Fibroblast of mammary gland (primary cell): ENCODE measurements around the gene MYO1H.
A peak's percentile ranks its signal among the peaks of the same experiment; 100 is the strongest.

Experiments
- DNase-seq: peaks from one replicate; pipeline ENCODE4 v3.0.0-alpha.2; 2010; ENCODE audit warnings: low read depth
- H3K4me3 ChIP-seq: 2 replicates; pipeline ENCODE4 v1.5.1; 2011; ENCODE audit warnings: low read depth, mild to moderate bottlenecking, low read length, moderate library complexity; ENCODE audit not compliant: control insufficient read depth
- TF ChIP-seq, protein P1 (sequence below): conservative IDR thresholded peaks from 2 replicates; pipeline ENCODE4 v1.5.1; 2011; ENCODE audit warnings: low read depth, low read length, inconsistent platforms; ENCODE audit not compliant: control insufficient read depth, insufficient read depth

The MYO1H gene

GRCh38 chr12:109482894-109483293, 135.2 kb downstream of the MYO1H start:
- TF ChIP-seq, protein P1, sequence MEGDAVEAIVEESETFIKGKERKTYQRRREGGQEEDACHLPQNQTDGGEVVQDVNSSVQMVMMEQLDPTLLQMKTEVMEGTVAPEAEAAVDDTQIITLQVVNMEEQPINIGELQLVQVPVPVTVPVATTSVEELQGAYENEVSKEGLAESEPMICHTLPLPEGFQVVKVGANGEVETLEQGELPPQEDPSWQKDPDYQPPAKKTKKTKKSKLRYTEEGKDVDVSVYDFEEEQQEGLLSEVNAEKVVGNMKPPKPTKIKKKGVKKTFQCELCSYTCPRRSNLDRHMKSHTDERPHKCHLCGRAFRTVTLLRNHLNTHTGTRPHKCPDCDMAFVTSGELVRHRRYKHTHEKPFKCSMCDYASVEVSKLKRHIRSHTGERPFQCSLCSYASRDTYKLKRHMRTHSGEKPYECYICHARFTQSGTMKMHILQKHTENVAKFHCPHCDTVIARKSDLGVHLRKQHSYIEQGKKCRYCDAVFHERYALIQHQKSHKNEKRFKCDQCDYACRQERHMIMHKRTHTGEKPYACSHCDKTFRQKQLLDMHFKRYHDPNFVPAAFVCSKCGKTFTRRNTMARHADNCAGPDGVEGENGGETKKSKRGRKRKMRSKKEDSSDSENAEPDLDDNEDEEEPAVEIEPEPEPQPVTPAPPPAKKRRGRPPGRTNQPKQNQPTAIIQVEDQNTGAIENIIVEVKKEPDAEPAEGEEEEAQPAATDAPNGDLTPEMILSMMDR: no peak
- H3K4me3 ChIP-seq: no peak overlapping the region
- DNase-seq: no peak

DNA sequence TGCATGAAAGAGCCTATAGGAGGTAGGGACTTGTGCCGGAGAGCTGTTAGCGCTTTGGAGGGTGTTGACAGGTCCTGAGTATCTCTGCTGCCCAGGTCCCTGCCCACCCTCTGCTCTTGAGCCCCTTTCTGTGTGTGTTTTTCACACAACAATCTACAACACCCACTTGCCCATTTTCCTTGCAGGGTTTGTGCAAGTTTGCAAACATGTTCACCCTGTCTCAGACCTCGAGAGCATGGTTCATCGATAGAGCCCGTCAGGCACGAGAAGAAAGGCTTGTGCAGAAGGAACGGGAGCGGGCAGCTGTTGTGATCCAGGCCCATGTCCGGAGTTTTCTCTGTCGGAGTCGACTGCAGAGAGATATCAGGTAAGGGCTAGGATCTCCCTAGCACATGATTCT, 135.6 kb downstream of the MYO1H start:
- TF ChIP-seq, protein P1: no peak
- H3K4me3 ChIP-seq: no peak overlapping the region
- DNase-seq: no peak

DNA sequence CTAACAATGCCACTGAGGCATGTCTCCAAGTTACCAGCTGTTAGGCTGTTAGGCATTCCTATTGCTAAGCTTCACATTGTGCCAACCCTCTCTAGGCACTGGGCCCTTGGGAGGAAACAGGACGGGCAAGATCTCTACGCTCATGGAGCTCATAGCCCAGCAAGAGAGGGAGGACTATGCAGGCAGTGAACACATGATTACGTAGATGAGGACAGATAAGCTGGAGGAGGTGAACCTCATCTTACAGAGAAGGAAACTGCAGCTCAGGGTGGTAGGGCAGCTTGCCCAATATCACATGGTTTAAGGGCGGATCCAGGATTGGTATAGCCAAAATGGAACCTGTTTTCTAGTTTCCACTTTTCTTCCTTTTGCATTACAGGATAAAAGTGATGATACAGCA, 137.5 kb downstream of the MYO1H start:
- TF ChIP-seq, protein P1: no peak
- no peak overlapping the region for H3K4me3 ChIP-seq
- DNase-seq: no peak

- H3K4me3 ChIP-seq: no peak overlapping the region
- DNase-seq: no peak
- TF ChIP-seq, protein P1: no peak
Measured at GRCh38 chr12:109487181-109488050, 139.7 kb downstream of the MYO1H start.

GRCh38 chr12:109488051-109488665, 140.5 kb downstream of the MYO1H start:
- TF ChIP-seq, protein P1: no peak
- no peak overlapping the region for H3K4me3 ChIP-seq
- DNase-seq: peak; percentile 34

DNA sequence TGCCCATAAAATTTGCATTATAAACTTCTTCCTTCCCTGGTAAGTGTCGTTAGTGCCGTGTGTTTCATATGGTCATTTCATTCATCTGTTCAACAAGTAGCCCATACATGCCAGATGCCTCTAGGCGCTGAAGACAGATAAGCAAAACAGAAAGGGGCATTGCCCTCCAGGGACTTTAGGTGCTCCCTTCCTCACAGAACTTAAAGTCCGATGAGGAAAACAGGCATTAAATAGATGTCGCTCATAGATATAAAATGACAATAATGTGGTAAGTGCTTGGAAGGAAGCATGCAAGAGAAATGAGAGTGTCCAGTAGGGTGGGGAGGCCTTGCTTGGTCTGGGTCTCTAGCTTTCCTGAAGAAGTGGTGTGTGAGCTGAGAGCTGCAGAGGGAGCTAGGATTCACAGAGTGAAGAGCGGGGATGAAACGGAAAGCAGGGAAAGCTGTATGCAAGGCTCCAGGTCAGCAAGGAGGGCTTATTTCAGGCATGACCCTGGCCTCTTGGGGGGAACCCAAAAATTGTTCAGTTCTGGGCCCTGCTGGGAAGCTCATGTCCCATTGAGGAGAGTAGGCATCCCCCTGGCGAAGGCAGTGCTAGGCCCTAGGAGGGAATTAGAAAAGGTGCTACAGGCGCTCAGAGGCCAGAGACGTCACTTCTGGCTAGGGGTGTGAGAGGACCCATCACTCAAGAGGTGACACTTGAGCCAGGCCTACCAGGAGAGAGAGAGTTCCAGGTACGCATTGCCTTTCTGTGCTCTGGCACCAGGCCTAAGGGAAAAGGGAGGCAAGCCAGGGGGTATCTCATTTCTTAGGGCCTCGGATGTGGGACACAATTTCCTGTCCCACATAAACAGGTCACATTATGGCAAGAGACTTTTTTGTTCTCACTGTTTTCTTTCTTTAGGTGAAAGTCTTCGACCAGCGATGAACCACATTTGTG, 141.6 kb downstream of the MYO1H start:
- no peak overlapping the region for H3K4me3 ChIP-seq
- TF ChIP-seq, protein P1: no peak
- no peak for DNase-seq
